PC-3 (cell line): Measurements from ENCODE around the gene RCBTB2.

Source experiments
- EZH2 ChIP-seq: fragments of 300-600 bp; sonication (generic); IDR thresholded peaks from one replicate; pipeline ENCODE4 v1.6.1; 2017; ENCODE audit warnings: antibody characterized with exemption, mild to moderate bottlenecking, low read length; ENCODE audit not compliant: unreplicated experiment
- EZH2phosphoT487 ChIP-seq: fragments of 300-600 bp; sonication (generic); IDR thresholded peaks from 2 replicates; pipeline ENCODE4 v1.6.1; 2018; ENCODE audit warnings: mild to moderate bottlenecking, antibody characterized with exemption, low read length, borderline replicate concordance
- TF ChIP-seq, protein P1 (sequence below): fragments of 300-600 bp; sonication (generic); conservative IDR thresholded peaks from 2 replicates; pipeline ENCODE4 v1.5.1; 2017; ENCODE audit warnings: antibody characterized with exemption, low read depth, mild to moderate bottlenecking, low read length

DNA sequence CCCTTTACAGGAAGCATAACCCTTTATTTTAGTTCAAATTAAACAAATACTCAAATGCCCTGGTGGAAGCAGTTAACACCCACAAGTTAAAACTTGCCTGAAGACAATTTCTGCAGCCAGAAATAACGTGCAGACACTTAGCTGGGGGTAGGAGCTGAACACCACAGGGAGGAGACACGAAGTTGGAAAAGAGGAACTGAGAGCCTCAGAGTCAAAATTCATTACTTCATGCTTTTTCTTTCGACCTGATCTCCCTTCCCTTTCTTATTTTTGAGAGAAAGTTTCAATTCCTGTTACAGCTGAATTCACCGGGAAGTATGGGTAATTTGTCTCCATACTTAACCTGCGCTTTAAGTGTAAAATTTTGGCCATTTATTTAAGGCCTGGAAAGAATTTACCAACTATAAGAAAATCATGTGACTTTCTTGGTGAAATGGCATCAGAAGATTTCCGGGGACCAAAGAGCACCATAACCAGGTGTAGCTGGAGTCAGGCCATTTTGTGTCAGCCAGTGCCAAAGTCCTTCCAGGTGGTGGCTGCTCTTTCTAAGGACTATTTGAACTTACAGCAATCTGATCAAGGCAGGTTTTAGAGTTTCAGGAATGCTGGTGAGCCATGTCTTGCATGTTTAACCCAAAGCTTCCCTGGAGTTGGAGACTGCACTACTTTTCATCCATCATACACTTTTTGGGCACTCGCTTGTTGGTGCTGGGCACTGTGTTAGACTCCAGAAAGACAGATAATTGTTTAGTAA lies 46.5 kb upstream of the RCBTB2 start:
- TF ChIP-seq, protein P1, sequence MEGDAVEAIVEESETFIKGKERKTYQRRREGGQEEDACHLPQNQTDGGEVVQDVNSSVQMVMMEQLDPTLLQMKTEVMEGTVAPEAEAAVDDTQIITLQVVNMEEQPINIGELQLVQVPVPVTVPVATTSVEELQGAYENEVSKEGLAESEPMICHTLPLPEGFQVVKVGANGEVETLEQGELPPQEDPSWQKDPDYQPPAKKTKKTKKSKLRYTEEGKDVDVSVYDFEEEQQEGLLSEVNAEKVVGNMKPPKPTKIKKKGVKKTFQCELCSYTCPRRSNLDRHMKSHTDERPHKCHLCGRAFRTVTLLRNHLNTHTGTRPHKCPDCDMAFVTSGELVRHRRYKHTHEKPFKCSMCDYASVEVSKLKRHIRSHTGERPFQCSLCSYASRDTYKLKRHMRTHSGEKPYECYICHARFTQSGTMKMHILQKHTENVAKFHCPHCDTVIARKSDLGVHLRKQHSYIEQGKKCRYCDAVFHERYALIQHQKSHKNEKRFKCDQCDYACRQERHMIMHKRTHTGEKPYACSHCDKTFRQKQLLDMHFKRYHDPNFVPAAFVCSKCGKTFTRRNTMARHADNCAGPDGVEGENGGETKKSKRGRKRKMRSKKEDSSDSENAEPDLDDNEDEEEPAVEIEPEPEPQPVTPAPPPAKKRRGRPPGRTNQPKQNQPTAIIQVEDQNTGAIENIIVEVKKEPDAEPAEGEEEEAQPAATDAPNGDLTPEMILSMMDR: no peak
- no peak for TF ChIP-seq EZH2phosphoT487
- TF ChIP-seq EZH2: no peak
